Astrocyte (in vitro differentiated cells and primary cell): ENCODE data around the gene SLC24A4. TPM values are rescaled to one million over a fixed set of nuclear protein-coding genes. Genes with fewer than 3 reads are reported as not detected.

Experiments
- DNase-seq: peaks from one replicate; pipeline ENCODE4 v3.0.0-alpha.2; 2010; ENCODE audit warnings: low read depth
- FAIRE-seq: peaks from 2 replicates; lab custom pipeline; 2011; peaks lifted over from hg19 to GRCh38; lab: Jason Lieb, UNC
- H2AFZ ChIP-seq: 2 replicates; pipeline ENCODE4 v1.6.0; 2012; ENCODE audit warnings: low read depth, low read length, inconsistent platforms
- H3K27ac ChIP-seq: 2 replicates; pipeline ENCODE4 v1.5.1; 2011; ENCODE audit warnings: low read depth, low read length, inconsistent platforms
- H3K27me3 ChIP-seq: 2 replicates; pipeline ENCODE4 v1.6.0; 2011; ENCODE audit warnings: low read length, inconsistent platforms; ENCODE audit not compliant: insufficient read depth
- H3K36me3 ChIP-seq: 2 replicates; pipeline ENCODE4 v1.5.1; 2011; ENCODE audit warnings: low read length, inconsistent platforms; ENCODE audit not compliant: insufficient read depth
- H3K4me1 ChIP-seq: 2 replicates; pipeline ENCODE4 v1.5.1; 2011; ENCODE audit warnings: low read length, inconsistent platforms; ENCODE audit not compliant: insufficient read depth
- H3K4me2 ChIP-seq: 2 replicates; pipeline ENCODE4 v1.6.0; 2012; ENCODE audit warnings: low read length, inconsistent platforms
- H3K4me3 ChIP-seq: 2 replicates; pipeline ENCODE4 v1.5.1; 2011; ENCODE audit warnings: low read depth, mild to moderate bottlenecking, low read length, inconsistent platforms; ENCODE audit not compliant: insufficient read depth
- H3K79me2 ChIP-seq: 2 replicates; pipeline ENCODE4 v1.6.0; 2012; ENCODE audit warnings: mild to moderate bottlenecking, low read length, inconsistent platforms; ENCODE audit not compliant: insufficient read depth
- H3K9ac ChIP-seq: 2 replicates; pipeline ENCODE4 v1.6.0; 2012; ENCODE audit warnings: mild to moderate bottlenecking, low read length, inconsistent platforms
- H3K9me3 ChIP-seq: 2 replicates; pipeline ENCODE4 v1.5.1; 2012; ENCODE audit warnings: low read depth, mild to moderate bottlenecking, low read length, inconsistent platforms; ENCODE audit not compliant: insufficient read depth
- H4K20me1 ChIP-seq: 2 replicates; pipeline ENCODE4 v1.6.0; 2012; ENCODE audit warnings: low read length, inconsistent platforms; ENCODE audit not compliant: insufficient read depth
- H3K27ac Mint-ChIP-seq: one replicate; pipeline ENCODE4 v1.8.0; 2021; ENCODE audit warnings: mild to moderate bottlenecking, mixed read lengths; ENCODE audit not compliant: unreplicated experiment
- H3K27me3 Mint-ChIP-seq: one replicate; pipeline ENCODE4 v1.8.0; 2021; ENCODE audit warnings: low read depth, mixed read lengths; ENCODE audit not compliant: unreplicated experiment
- H3K36me3 Mint-ChIP-seq: one replicate; pipeline ENCODE4 v1.8.0; 2021; ENCODE audit warnings: low read depth, mixed read lengths; ENCODE audit not compliant: unreplicated experiment
- H3K4me1 Mint-ChIP-seq: one replicate; pipeline ENCODE4 v1.8.0; 2021; ENCODE audit warnings: low read depth, mixed read lengths; ENCODE audit not compliant: unreplicated experiment
- H3K4me3 Mint-ChIP-seq: one replicate; pipeline ENCODE4 v1.8.0; 2021; ENCODE audit warnings: mild to moderate bottlenecking, moderate library complexity, mixed read lengths; ENCODE audit not compliant: unreplicated experiment
- H3K9me3 Mint-ChIP-seq: one replicate; pipeline ENCODE4 v1.8.0; 2021; ENCODE audit warnings: mild to moderate bottlenecking, mixed read lengths; ENCODE audit not compliant: unreplicated experiment
- EZH2 ChIP-seq: IDR thresholded peaks from 2 replicates; pipeline ENCODE4 v1.6.1; 2012; ENCODE audit warnings: mild to moderate bottlenecking, low read length, inconsistent platforms; ENCODE audit not compliant: insufficient read depth
- total RNA-seq: library from RNA; stranded (reverse); gene quantifications from 2 replicates; pipeline ENCODE4 v1.2.1, GENCODE V29; 2021
- TF ChIP-seq, protein P1 (sequence below): IDR thresholded peaks from 2 replicates; pipeline ENCODE4 v1.5.1; 2011; ENCODE audit warnings: low read depth, mild to moderate bottlenecking, inconsistent platforms, low read length, moderate library complexity; ENCODE audit not compliant: insufficient read depth

SLC24A4 gene
- total RNA-seq, 1 donor from 2014 or later, result not detected

DNA sequence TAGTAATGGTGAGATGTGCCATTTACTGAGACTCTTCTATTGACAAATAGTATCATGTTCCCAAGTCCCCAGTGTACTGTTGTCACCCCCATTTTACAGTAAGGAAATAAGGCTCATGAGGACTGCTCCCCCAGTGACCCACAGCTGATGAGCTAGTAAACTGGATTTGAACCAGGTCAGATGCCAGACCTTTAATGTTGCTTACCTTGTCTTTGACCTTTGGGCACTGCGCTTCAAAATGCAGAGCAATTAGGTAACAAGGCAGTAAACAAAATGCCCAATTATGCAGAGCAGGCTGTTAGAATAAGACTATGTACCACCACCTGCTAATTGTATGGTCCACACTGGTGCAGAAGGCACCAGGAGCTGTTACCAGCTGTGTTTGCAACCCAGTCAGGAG lies 152.1 kb downstream of the SLC24A4 start:
- Histone ChIP-seq H3K79me2 (no peaks in the 10 kb centered on the region), H3K4me1 (peaks cover 14% of the 10 kb centered on the region), H3K9me3 (no peaks in the 10 kb centered on the region), H3K36me3 (no peaks in the 10 kb centered on the region), H3K27ac (no peak overlapping the region), H3K27me3 (no peaks in the 10 kb centered on the region), H3K9ac (no peak overlapping the region), H3K4me2 (no peak overlapping the region), H3K4me3 (no peak overlapping the region), H4K20me1 (no peaks in the 10 kb centered on the region), H2AFZ (no peak overlapping the region)
- DNase-seq (no peak), FAIRE-seq (no peak)
- H3K27ac Mint-ChIP-seq, result no peak overlapping the region
- H3K4me3 Mint-ChIP-seq, result no peak overlapping the region
- peaks cover 30% of the 10 kb centered on the region for H3K4me1 Mint-ChIP-seq
- TF ChIP-seq EZH2, result no peak
- TF ChIP-seq, protein P1, sequence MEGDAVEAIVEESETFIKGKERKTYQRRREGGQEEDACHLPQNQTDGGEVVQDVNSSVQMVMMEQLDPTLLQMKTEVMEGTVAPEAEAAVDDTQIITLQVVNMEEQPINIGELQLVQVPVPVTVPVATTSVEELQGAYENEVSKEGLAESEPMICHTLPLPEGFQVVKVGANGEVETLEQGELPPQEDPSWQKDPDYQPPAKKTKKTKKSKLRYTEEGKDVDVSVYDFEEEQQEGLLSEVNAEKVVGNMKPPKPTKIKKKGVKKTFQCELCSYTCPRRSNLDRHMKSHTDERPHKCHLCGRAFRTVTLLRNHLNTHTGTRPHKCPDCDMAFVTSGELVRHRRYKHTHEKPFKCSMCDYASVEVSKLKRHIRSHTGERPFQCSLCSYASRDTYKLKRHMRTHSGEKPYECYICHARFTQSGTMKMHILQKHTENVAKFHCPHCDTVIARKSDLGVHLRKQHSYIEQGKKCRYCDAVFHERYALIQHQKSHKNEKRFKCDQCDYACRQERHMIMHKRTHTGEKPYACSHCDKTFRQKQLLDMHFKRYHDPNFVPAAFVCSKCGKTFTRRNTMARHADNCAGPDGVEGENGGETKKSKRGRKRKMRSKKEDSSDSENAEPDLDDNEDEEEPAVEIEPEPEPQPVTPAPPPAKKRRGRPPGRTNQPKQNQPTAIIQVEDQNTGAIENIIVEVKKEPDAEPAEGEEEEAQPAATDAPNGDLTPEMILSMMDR, result no peak
- no peaks in the 10 kb centered on the region for H3K36me3 Mint-ChIP-seq
- H3K27me3 Mint-ChIP-seq, result no peaks in the 10 kb centered on the region
- H3K9me3 Mint-ChIP-seq, result peaks cover 1% of the 10 kb centered on the region

DNA sequence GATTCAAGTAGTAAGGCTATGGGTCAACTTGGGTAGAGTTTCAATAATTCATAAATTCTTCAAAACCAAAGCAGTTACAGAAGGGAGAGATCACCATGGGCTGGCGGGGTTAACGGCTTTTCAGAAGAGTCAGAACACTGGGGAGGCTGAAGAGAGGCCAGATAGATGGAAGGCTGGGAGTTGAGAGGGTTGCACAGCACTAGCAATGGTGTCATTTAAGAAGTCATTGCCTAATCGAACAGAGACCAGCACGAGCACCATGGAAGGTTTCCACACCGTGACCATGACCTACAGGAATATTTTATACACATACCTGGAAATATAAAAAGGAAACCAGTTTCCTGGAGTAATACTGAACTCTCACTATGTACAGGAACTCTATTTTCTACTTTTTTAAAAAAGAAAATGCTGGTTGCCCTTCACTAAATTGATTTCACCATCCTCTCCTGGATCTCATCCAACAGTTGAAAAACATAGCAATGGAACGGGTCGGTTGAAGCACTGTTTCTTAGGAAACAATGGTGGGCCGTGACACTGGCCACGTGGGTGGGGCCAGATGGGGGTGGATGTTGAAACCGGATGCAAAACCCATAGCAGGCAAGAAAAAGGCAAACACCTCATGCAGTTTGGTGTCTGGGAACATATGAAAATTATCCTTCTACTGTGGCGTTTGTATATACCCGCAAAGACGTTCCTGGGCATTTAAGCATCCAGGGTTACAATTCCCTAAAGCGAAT lies 152.7 kb downstream of the SLC24A4 start:
- H3K27me3 ChIP-seq, result no peaks in the 10 kb centered on the region
- H4K20me1 ChIP-seq, result no peaks in the 10 kb centered on the region
- peaks cover 11% of the 10 kb centered on the region for H3K4me1 ChIP-seq
- no peaks in the 10 kb centered on the region for H3K9me3 ChIP-seq
- Mint-ChIP-seq H3K27ac (no peak overlapping the region), H3K36me3 (no peaks in the 10 kb centered on the region), H3K4me1 (peaks cover 26% of the 10 kb centered on the region), H3K4me3 (no peak overlapping the region), H3K9me3 (peaks cover 1% of the 10 kb centered on the region), H3K27me3 (no peaks in the 10 kb centered on the region)
- H3K9ac ChIP-seq, result no peak overlapping the region
- no peaks in the 10 kb centered on the region for H3K79me2 ChIP-seq
- TF ChIP-seq, protein P1, result no peak
- no peak for TF ChIP-seq EZH2
- no peak overlapping the region for H3K4me3 ChIP-seq
- no peak overlapping the region for H2AFZ ChIP-seq
- no peak overlapping the region for H3K27ac ChIP-seq
- FAIRE-seq, result no peak
- no peak overlapping the region for H3K4me2 ChIP-seq
- DNase-seq, result peak; percentile 4
- no peaks in the 10 kb centered on the region for H3K36me3 ChIP-seq

DNA sequence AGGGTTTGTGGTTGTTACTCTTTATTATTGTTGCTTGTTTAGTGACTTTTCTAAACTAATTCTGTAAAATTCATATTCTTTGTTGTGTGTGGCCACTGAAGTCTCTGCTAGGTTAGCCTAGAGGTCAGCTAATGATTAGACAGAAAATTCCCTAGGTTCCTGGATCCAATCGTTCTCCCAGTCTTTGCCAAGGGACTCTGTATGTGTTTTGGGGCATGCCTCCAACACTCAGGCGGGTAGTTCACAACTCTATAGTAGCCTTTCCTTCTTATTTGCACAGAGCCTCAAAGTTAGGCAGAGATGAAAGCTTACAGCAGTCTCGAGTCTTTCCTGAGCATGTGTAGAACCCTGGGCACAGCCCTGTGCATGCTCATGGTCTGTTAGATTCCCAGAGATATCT lies 157.9 kb downstream of the SLC24A4 start:
- Mint-ChIP-seq H3K9me3 (peaks cover 1% of the 10 kb centered on the region), H3K27ac (no peak overlapping the region), H3K4me3 (no peak overlapping the region), H3K36me3 (no peaks in the 10 kb centered on the region), H3K4me1 (peaks cover 5% of the 10 kb centered on the region), H3K27me3 (peaks cover 13% of the 10 kb centered on the region)
- Histone ChIP-seq H3K4me1 (peaks cover 4% of the 10 kb centered on the region), H3K9ac (no peak overlapping the region), H3K27me3 (peaks cover 8% of the 10 kb centered on the region), H3K36me3 (no peaks in the 10 kb centered on the region), H2AFZ (no peak overlapping the region), H3K4me3 (no peak overlapping the region), H4K20me1 (no peaks in the 10 kb centered on the region), H3K4me2 (no peak overlapping the region), H3K27ac (no peak overlapping the region), H3K79me2 (no peaks in the 10 kb centered on the region), H3K9me3 (no peaks in the 10 kb centered on the region)
- DNase-seq (no peak), FAIRE-seq (no peak)
- TF ChIP-seq EZH2, result no peak
- TF ChIP-seq, protein P1, result no peak
